Nephron (organoid): ENCODE results near the gene KCNJ9.

ENCODE experiments used
- H3K27ac Mint-ChIP-seq, 3 experiments: 2 replicates each; pipeline ENCODE4 v1.8.0; 2020; ENCODE audit warnings: mixed read lengths in 3 of 3, mild to moderate bottlenecking in 2 of 3, moderate library complexity in 1 of 3
- H3K27me3 Mint-ChIP-seq: 2 replicates; pipeline ENCODE4 v1.8.0; 2021; ENCODE audit warnings: low read depth, mild to moderate bottlenecking, moderate library complexity, mixed read lengths
- H3K36me3 Mint-ChIP-seq: 2 replicates; pipeline ENCODE4 v1.8.0; 2020; ENCODE audit warnings: low read depth, mixed read lengths
- H3K4me1 Mint-ChIP-seq: 2 replicates; pipeline ENCODE4 v1.8.0; 2020; ENCODE audit warnings: mixed read lengths
- H3K4me3 Mint-ChIP-seq, 3 experiments: 2 replicates each; pipeline ENCODE4 v1.8.0; 2020; ENCODE audit warnings: mild to moderate bottlenecking in 3 of 3, mixed read lengths in 3 of 3, moderate library complexity in 2 of 3
- H3K9me3 Mint-ChIP-seq: 2 replicates; pipeline ENCODE4 v1.8.0; 2020; ENCODE audit warnings: mixed read lengths
- TF ChIP-seq, protein P1 (sequence below), 3 experiments: fragments of 200-600 bp; sonication (generic); IDR thresholded peaks; one replicate each; pipeline ENCODE4 v1.5.0; 2021; ENCODE audit warnings: antibody characterized with exemption in 3 of 3; ENCODE audit not compliant: unreplicated experiment in 3 of 3

KCNJ9 gene

DNA sequence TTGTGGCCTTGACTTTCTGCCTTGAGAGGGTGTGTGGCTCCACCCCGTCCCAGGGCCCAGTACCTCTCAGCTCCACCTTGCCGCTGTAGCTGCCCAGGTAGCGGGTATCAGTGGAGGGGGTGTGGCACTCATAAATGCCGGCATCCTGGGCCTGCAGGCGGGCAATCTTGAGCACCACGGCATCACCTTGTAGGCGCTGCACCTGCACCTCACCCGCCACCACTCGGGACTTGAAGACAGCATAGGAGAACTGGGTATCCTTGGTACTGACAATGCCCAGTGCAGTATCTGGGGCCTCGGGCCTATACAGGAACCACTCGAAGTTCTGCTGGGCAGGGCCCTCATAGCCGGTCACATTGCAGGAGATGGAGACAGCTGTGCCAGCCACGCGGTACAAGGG, 13.5 kb downstream of the KCNJ9 start:
- no peak overlapping the region for H3K4me3 Mint-ChIP-seq
- peaks cover 17% of the 10 kb centered on the region for H3K4me1 Mint-ChIP-seq
- TF ChIP-seq, protein P1, sequence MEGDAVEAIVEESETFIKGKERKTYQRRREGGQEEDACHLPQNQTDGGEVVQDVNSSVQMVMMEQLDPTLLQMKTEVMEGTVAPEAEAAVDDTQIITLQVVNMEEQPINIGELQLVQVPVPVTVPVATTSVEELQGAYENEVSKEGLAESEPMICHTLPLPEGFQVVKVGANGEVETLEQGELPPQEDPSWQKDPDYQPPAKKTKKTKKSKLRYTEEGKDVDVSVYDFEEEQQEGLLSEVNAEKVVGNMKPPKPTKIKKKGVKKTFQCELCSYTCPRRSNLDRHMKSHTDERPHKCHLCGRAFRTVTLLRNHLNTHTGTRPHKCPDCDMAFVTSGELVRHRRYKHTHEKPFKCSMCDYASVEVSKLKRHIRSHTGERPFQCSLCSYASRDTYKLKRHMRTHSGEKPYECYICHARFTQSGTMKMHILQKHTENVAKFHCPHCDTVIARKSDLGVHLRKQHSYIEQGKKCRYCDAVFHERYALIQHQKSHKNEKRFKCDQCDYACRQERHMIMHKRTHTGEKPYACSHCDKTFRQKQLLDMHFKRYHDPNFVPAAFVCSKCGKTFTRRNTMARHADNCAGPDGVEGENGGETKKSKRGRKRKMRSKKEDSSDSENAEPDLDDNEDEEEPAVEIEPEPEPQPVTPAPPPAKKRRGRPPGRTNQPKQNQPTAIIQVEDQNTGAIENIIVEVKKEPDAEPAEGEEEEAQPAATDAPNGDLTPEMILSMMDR (IDR thresholded peaks at IDR 0.05; ENCODE audit: unreplicated experiment in 3 of 3), result no peak
- no peaks in the 10 kb centered on the region for H3K27me3 Mint-ChIP-seq
- H3K36me3 Mint-ChIP-seq, result peaks cover 4% of the 10 kb centered on the region
- H3K9me3 Mint-ChIP-seq, result no peaks in the 10 kb centered on the region
- no peak overlapping the region for H3K27ac Mint-ChIP-seq

DNA sequence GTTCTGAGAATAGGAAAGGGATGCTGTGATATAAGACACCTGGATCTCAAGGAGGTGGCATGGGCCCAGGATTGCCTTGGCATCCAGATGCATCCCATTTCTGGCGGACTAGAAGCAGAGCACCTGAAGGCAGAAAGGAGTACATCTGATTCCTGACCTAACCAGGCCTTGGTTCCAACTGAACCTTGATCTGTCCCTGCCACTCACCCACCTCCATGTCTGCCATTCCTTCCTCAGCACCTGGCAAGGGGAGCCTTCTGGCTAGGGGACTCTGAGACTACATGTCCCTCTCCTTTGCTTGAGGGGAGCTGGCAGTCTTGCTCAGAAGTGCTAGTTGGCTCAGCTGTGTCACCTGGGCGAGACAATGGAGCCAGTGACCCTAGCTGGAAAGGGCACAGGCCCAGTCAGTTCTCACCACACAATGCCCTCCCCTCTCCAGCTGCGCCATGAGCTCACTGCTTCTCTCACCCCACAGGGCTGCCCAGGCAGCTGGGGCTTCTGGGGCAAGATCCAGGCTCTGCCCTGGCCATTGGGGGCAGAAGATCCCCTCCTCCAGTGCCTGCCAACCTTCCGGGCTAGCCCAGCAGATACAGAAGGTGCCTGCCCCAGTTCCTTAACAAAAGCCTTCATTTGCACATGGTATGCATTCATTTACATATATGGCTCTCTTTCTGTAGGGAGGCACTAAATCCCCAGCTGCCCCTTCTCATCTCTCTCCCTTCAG, 14.2 kb downstream of the KCNJ9 start:
- Mint-ChIP-seq H3K4me3 (peak overlapping the region; percentile 69 to 94 (median 87)), H3K27ac (peak overlapping the region in 1 of 3 experiments; percentile 2), H3K27me3 (no peaks in the 10 kb centered on the region), H3K36me3 (peaks cover 4% of the 10 kb centered on the region), H3K4me1 (peaks cover 17% of the 10 kb centered on the region), H3K9me3 (no peaks in the 10 kb centered on the region)
- TF ChIP-seq, protein P1 (IDR thresholded peaks at IDR 0.05; ENCODE audit: unreplicated experiment in 3 of 3), result no peak

DNA sequence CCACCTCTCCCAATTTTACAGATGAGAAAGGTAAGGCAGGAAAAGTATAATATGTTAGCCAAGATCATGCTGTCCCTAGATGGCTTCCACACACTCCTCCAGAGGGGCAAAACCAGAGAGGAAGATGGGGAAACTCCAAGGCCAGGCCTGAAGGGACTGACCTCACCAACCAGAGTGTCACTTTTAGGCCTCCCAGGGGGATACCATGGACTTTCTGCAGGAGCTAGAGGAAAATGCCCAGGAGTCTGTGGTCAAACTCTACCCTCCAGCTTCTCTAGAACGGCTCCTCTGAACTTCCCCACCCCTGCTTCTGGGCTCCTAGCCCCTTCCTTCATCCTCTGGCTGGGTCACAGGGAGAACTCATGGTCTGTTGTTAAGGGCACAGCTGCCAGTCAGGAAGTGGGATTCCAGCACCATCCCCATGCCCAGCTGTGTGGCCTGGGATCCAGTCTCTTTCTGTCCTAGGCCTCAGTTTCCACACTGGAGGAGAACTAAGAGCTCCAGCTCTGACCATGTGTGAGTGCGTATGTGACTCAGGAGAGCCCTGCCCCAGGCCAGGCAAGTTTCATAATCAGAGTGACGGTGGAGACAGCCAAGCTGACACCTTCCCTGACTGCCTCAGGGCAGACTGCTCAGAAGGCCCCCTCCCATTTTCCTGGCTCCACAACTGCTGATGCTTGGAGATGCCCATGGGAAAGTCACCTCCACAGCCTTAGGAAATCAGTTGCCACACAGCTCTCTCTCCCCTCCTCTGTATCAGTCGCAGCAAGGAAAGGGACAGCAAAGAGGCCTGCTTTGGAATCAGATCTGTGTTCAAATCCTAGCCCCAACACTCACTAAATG, 15.2 kb downstream of the KCNJ9 start:
- peaks cover 25% of the 10 kb centered on the region for H3K4me1 Mint-ChIP-seq
- no peaks in the 10 kb centered on the region for H3K27me3 Mint-ChIP-seq
- H3K4me3 Mint-ChIP-seq, result peak overlapping the region; percentile 87 to 94 (median 90)
- no peaks in the 10 kb centered on the region for H3K9me3 Mint-ChIP-seq
- peak overlapping the region in 1 of 3 experiments; percentile 2 for H3K27ac Mint-ChIP-seq
- TF ChIP-seq, protein P1 (IDR thresholded peaks at IDR 0.05; ENCODE audit: unreplicated experiment in 3 of 3), result no peak
- H3K36me3 Mint-ChIP-seq, result peaks cover 4% of the 10 kb centered on the region

DNA sequence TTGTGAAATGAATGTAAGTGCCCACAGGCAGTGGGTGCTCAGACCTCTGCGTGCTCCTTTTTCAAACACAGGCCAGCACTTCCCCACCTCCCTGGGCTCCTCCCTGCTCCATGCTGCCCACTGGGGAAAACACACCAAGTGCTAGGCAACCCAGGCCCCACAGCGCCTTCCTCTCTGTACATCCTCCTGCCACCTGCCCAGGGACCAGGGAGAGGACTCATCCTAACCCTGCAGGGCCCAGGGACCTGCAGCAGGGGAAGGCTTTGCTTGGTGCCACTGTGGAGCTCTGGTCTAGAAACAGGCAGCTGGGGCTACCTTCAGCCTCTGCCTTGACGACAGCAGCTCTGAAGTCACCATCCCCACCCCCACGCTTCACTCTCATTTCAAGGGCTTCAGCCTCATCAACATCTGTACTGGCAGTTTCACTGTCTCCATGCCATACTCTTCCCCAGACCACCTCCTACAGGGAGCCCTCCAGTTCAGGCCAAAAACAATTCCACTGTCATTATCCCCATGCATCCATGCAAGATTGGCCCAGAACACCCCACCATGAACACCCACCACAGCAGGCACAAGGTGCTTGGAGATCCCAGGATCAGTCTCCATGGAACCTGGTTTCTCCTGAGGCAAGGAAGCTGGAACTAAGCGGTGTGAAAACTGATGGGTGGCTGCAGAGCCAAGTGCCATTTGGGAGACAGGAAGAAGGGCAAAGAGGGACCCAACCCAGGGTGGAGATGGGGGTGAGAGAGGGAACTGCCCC, 16.0 kb downstream of the KCNJ9 start:
- Mint-ChIP-seq H3K9me3 (no peaks in the 10 kb centered on the region), H3K27ac (peak overlapping the region in 2 of 3 experiments; percentile 73), H3K27me3 (no peaks in the 10 kb centered on the region), H3K4me3 (peak overlapping the region; percentile 87 to 94 (median 90)), H3K36me3 (no peaks in the 10 kb centered on the region), H3K4me1 (peaks cover 33% of the 10 kb centered on the region)
- TF ChIP-seq, protein P1 (IDR thresholded peaks at IDR 0.05; ENCODE audit: unreplicated experiment in 3 of 3), result no peak

DNA sequence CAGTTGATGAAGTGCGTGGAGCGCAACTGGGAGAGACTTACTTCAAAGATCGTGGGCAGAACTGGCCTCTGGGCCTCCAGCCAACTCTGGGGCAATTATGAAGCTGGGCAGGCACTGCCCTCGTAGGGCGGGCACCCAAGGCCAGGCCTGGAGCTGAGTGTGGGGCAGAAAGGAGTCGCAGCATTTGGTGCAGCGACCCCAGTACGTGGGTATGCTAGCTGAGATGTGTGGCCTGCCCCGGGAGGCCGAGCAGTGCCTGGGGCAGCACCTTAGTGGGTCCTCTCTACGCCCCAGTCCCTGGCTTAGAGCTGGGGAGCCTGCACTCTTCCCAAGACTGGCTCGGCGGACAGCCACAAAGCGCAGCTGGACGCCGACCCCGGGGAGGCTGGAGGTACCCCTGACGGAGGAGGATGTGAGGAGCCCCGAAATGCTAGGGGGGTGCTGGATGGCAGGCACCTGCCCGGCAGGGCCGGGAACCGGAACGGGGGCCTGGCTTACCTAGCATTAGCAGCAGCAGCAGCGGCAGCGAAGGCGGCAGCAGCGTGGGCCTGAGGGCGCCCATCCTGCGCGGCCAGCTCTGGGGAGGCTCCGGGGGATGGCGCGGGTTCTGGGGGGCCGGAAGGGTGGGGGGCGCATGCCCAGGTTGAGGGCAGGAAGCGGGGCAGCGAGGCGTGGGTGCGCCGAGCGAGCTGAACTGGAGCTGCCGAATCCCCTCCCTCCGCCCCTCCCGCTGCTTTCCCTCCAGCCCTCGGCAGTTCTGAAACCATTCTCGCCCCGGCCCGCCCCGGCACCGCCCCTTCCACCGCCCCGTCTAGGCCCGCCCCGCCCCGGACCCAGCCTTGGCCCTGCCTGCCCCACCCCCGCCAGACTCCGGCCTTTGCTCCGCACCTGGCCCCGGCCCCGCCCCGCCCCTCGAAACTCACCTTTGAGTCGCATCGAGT, 16.8 kb downstream of the KCNJ9 start, which contains the start of gene IGSF8:
IGSF8 (minus strand) TSS at position 709 of the 941 bp plus-strand sequence; CDS start at position 562, 147 bp downstream.
- peak within 1 kb of the TSS; percentile 49 to 78 (median 73) for H3K27ac Mint-ChIP-seq
- TF ChIP-seq, protein P1 (IDR thresholded peaks at IDR 0.05; ENCODE audit: unreplicated experiment in 3 of 3), result no peak
- H3K9me3 Mint-ChIP-seq, result no peaks in the 10 kb centered on the region
- peak within 1 kb of the TSS; percentile 87 to 94 (median 90) for H3K4me3 Mint-ChIP-seq
- H3K36me3 Mint-ChIP-seq, result no peaks in the 10 kb centered on the region
- peaks cover 42% of the 10 kb centered on the region for H3K4me1 Mint-ChIP-seq
- H3K27me3 Mint-ChIP-seq, result no peaks in the 10 kb centered on the region
